ENCODE data around the gene GPR137B.

DNA sequence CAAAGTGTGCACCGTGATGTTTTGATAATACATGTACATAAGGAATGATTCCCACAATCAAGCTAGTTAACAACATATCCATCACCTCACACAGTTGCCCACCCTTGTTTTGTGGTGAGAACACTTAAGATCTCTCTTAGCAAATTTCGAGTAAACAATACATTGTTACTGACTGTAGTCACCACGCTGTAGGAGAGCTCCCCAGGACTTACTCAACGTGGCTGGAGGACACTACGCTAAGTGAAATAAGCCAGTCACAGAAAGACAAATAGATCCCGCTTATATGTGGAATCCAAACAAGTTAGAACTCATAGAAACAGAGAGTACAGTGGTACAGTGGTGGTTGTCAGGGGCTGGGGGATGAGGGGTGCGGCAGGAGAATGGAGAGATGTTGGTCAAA, 24.8 kb downstream of the GPR137B start:
- TF ChIP-seq, protein P1, sequence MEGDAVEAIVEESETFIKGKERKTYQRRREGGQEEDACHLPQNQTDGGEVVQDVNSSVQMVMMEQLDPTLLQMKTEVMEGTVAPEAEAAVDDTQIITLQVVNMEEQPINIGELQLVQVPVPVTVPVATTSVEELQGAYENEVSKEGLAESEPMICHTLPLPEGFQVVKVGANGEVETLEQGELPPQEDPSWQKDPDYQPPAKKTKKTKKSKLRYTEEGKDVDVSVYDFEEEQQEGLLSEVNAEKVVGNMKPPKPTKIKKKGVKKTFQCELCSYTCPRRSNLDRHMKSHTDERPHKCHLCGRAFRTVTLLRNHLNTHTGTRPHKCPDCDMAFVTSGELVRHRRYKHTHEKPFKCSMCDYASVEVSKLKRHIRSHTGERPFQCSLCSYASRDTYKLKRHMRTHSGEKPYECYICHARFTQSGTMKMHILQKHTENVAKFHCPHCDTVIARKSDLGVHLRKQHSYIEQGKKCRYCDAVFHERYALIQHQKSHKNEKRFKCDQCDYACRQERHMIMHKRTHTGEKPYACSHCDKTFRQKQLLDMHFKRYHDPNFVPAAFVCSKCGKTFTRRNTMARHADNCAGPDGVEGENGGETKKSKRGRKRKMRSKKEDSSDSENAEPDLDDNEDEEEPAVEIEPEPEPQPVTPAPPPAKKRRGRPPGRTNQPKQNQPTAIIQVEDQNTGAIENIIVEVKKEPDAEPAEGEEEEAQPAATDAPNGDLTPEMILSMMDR (IDR thresholded peaks at IDR 0.05; ENCODE audit: insufficient read depth, low read length, poor library complexity, severe bottlenecking): no peak
- no peak for TF ChIP-seq EZH2phosphoT487 (conservative IDR thresholded peaks at IDR 0.05; ENCODE audit: low read length)

Data from SU-DHL-6 (cell line).